ENCODE measurements around the gene FAM81A.

- TF ChIP-seq, protein P1, sequence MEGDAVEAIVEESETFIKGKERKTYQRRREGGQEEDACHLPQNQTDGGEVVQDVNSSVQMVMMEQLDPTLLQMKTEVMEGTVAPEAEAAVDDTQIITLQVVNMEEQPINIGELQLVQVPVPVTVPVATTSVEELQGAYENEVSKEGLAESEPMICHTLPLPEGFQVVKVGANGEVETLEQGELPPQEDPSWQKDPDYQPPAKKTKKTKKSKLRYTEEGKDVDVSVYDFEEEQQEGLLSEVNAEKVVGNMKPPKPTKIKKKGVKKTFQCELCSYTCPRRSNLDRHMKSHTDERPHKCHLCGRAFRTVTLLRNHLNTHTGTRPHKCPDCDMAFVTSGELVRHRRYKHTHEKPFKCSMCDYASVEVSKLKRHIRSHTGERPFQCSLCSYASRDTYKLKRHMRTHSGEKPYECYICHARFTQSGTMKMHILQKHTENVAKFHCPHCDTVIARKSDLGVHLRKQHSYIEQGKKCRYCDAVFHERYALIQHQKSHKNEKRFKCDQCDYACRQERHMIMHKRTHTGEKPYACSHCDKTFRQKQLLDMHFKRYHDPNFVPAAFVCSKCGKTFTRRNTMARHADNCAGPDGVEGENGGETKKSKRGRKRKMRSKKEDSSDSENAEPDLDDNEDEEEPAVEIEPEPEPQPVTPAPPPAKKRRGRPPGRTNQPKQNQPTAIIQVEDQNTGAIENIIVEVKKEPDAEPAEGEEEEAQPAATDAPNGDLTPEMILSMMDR (IDR thresholded peaks at IDR 0.05; ENCODE audit: low read depth, low read length, missing input control): no peak
- TF ChIP-seq GABPA (IDR thresholded peaks at IDR 0.05 in 1 of 2, conservative IDR thresholded peaks at IDR 0.05 in 1 of 2): no peak
- no peak for TF ChIP-seq YY1 (IDR thresholded peaks at IDR 0.05)
- TF ChIP-seq TAF1 (conservative IDR thresholded peaks at IDR 0.05): no peak
- TF ChIP-seq ZBTB33 (IDR thresholded peaks at IDR 0.05): no peak
- TF ChIP-seq REST (IDR thresholded peaks at IDR 0.05): no peak
- TF ChIP-seq RAD21 (IDR thresholded peaks at IDR 0.05): no peak
- no peak for TF ChIP-seq SP1 (IDR thresholded peaks at IDR 0.05)
- TF ChIP-seq FOXA2 (IDR thresholded peaks at IDR 0.05): no peak
- no peak for TF ChIP-seq JUND (IDR thresholded peaks at IDR 0.05)
Measured at GRCh38 chr15:59406446-59406845, 31.5 kb upstream of the FAM81A start.

All from liver (tissue), 3 donors.